ENCODE results near the gene INTS11. TPM values are rescaled to one million over a fixed set of nuclear protein-coding genes. Genes with fewer than 3 reads are reported as not detected.

The INTS11 gene
- total and polyA plus RNA-seq, 9 of the 15 experiments (the other 6 are each of a cell fraction or from before 2014, with no cell fraction given) = 3.6 to 183 (median 110) TPM

GRCh38 chr1:1371746-1372711 lies 47.6 kb upstream of the INTS11 start (continued):
- TF ChIP-seq STAG1 (CRISPR knock-in tag; IDR thresholded peaks at IDR 0.05; ENCODE audit: borderline replicate concordance) (0 out of 2 replicates have a peak, but pooled peaks have one; percentile 17), ERF (CRISPR knock-in tag; IDR thresholded peaks at IDR 0.05) (no peak), DIDO1 (tag; IDR thresholded peaks at IDR 0.05; ENCODE audit: low read depth) (no peak), ZNF644 (tag; IDR thresholded peaks at IDR 0.05; ENCODE audit: low read depth) (no peak), MYBL2 (IDR thresholded peaks at IDR 0.05; ENCODE audit: low read depth) (no peak), MYBL2 (CRISPR knock-in tag; IDR thresholded peaks at IDR 0.05; ENCODE audit: borderline replicate concordance) (no peak), GABPA (tag; conservative IDR thresholded peaks at IDR 0.05; ENCODE audit: low read depth) (no peak), HMGXB4 (CRISPR knock-in tag; IDR thresholded peaks at IDR 0.05) (0 out of 2 replicates have a peak, but pooled peaks have one; percentile 31), NFRKB (IDR thresholded peaks at IDR 0.05; ENCODE audit: low read depth) (no peak), E2F1 (CRISPR knock-in tag; IDR thresholded peaks at IDR 0.05) (no peak), GTF2E2 (tag; IDR thresholded peaks at IDR 0.05) (no peak), ZBTB33 (CRISPR knock-in tag; IDR thresholded peaks at IDR 0.05) (peak; percentile 76), MLX (CRISPR knock-in tag; conservative IDR thresholded peaks at IDR 0.05) (no peak), NRF1 (conservative IDR thresholded peaks at IDR 0.05 in 1 of 2, IDR thresholded peaks at IDR 0.05 in 1 of 2) (no peak), TAF9B (IDR thresholded peaks at IDR 0.05; ENCODE audit: partially characterized antibody) (no peak), L3MBTL2 (IDR thresholded peaks at IDR 0.05) (no peak), U2AF2 (optimal IDR thresholded peaks at IDR 0.05; ENCODE audit: low read depth, low read length) (no peak), ZNF589 (CRISPR knock-in tag; IDR thresholded peaks at IDR 0.05; ENCODE audit: low read depth) (no peak), TRIM25 (IDR thresholded peaks at IDR 0.05; ENCODE audit: borderline replicate concordance) (no peak)

Measured in K562 (cell line).